ENCODE results near the gene DPEP2. TPM values are rescaled to one million over a fixed set of nuclear protein-coding genes. Genes with fewer than 3 reads are reported as not detected.
"Not testable (repeated sequence)": the region's sequence is repeated elsewhere in the genome, so short reads cannot be mapped to it uniquely, and the experiment has no call there.

DPEP2 gene
- total and polyA plus RNA-seq, 2 of the 13 experiments (the other 11 are each of a cell fraction or from before 2014, with no cell fraction given): 0.18 TPM; not detected in 1

- no peaks in the 10 kb centered on the region for H3K9me3 ChIP-seq (ENCODE audit: low read length)
- intact Hi-C loops (cut with micrococcal nuclease; ENCODE audit: unreplicated experiment): no loop called here
- no peak overlapping the region for H3K9ac ChIP-seq (ENCODE audit: insufficient read depth, low read depth, low read length)
- no peaks in the 10 kb centered on the region for H4K20me1 ChIP-seq (ENCODE audit: insufficient read depth, low read length)
- POLR2A ChIA-PET: no interaction called here
- in situ Hi-C loops (cut with HindIII; ENCODE audit: extremely low pct_ligation_motif_present, low pct_unique_long_range_greater_than_20kb): no loop called here
- no peaks in the 10 kb centered on the region for H3K79me2 ChIP-seq (ENCODE audit: insufficient read depth, low read length)
- WGBS (ENCODE audit: low lambda C conversion rate): 93% methylated on average over 2 of the region's 2 CpGs
- FAIRE-seq (no peak), ATAC-seq (no peak), DNase-seq (ENCODE audit: low spot score) (no peak)
- peaks cover 2 to 4% of the 10 kb centered on the region in 2 experiments; a peak in 4 of 5 replicates for H3K36me3 ChIP-seq (replicated peaks in 1 of 2; ENCODE audit: control insufficient read depth in 1 of 2, insufficient read depth in 2 of 2, low read length in 2 of 2)
- H3K4me1 ChIP-seq (ENCODE audit: insufficient read depth, low read length): no peaks in the 10 kb centered on the region
- no peak overlapping the region for H3K4me2 ChIP-seq (ENCODE audit: low read depth, low read length)
- no peaks in the 10 kb centered on the region for H3K27me3 ChIP-seq (ENCODE audit: control insufficient read depth in 1 of 2, insufficient read depth in 2 of 2, low read length in 2 of 2)
- no TSS peak for BruUV-seq (replicated peaks)
- no peak for TF ChIP-seq SETDB1 (CRISPR knock-in tag; IDR thresholded peaks at IDR 0.05; ENCODE audit: borderline replicate concordance)
- TF ChIP-seq ZNF292 (CRISPR knock-in tag; IDR thresholded peaks at IDR 0.05; ENCODE audit: borderline replicate concordance, low read depth): no peak
- no peak for TF ChIP-seq ATF2 (CRISPR knock-in tag; IDR thresholded peaks at IDR 0.05)
- TF ChIP-seq PHB2 (IDR thresholded peaks at IDR 0.05; ENCODE audit: partially characterized antibody): no peak
- no peak for TF ChIP-seq ZNF136 (CRISPR knock-in tag; IDR thresholded peaks at IDR 0.05; ENCODE audit: low read depth)
- TF ChIP-seq SNAI1 (CRISPR knock-in tag; IDR thresholded peaks at IDR 0.05; ENCODE audit: borderline replicate concordance): no peak
- no peak for TF ChIP-seq PHF5A (CRISPR knock-in tag; IDR thresholded peaks at IDR 0.05; ENCODE audit: low read depth, unreplicated experiment)
- no peak for TF ChIP-seq ATF4 (CRISPR knock-in tag; IDR thresholded peaks at IDR 0.05)
- no peak for TF ChIP-seq RFXAP (CRISPR knock-in tag; IDR thresholded peaks at IDR 0.05; ENCODE audit: borderline replicate concordance)
- no peak for TF ChIP-seq MZF1 (CRISPR knock-in tag; IDR thresholded peaks at IDR 0.05; ENCODE audit: borderline replicate concordance)
- no peak for TF ChIP-seq KDM5B (CRISPR knock-in tag; IDR thresholded peaks at IDR 0.05; ENCODE audit: borderline replicate concordance)
- TF ChIP-seq ONECUT2 (CRISPR knock-in tag; IDR thresholded peaks at IDR 0.05): no peak
- TF ChIP-seq SOX5 (CRISPR knock-in tag; IDR thresholded peaks at IDR 0.05; ENCODE audit: borderline replicate concordance): no peak
- no peak for TF ChIP-seq ZFP41 (CRISPR knock-in tag; IDR thresholded peaks at IDR 0.05; ENCODE audit: borderline replicate concordance)
- no peak for TF ChIP-seq ZNF691 (CRISPR knock-in tag; IDR thresholded peaks at IDR 0.05; ENCODE audit: borderline replicate concordance, low read depth)
- no peak for TF ChIP-seq ASH2L (IDR thresholded peaks at IDR 0.05; ENCODE audit: insufficient read length, low read depth, low read length)
- no peak for TF ChIP-seq ZNF432 (CRISPR knock-in tag; IDR thresholded peaks at IDR 0.05; ENCODE audit: borderline replicate concordance)
- no peak overlapping the region for H3K27ac ChIP-seq (ENCODE audit: extremely low read length, insufficient read depth, low read length)
- no peak overlapping the region for H2AFZ ChIP-seq (ENCODE audit: low read length)
- CTCF ChIA-PET (ENCODE audit: low intra/inter-chr PET ratio, low total read pairs): no interaction called here
- no peak overlapping the region for H3K4me3 ChIP-seq (replicated peaks in 1 of 3; ENCODE audit: insufficient read depth in 1 of 3, low read depth in 2 of 3, low read length in 3 of 3)
Measured at GRCh38 chr16:68031951-68032350, 32.7 kb upstream of the DPEP2 start.

GRCh38 chr16:68030108-68030507, 30.8 kb upstream of the DPEP2 start:
- DNase-seq (ENCODE audit: low spot score); FAIRE-seq; CTCF ChIA-PET (ENCODE audit: low intra/inter-chr PET ratio, low total read pairs); H3K4me2 ChIP-seq (ENCODE audit: low read depth, low read length); H3K4me1 ChIP-seq (ENCODE audit: insufficient read depth, low read length); H3K9ac ChIP-seq (ENCODE audit: insufficient read depth, low read depth, low read length); H4K20me1 ChIP-seq (ENCODE audit: insufficient read depth, low read length); POLR2A ChIA-PET; ATAC-seq; in situ Hi-C loops (cut with HindIII; ENCODE audit: extremely low pct_ligation_motif_present, low pct_unique_long_range_greater_than_20kb); H3K4me3 ChIP-seq (replicated peaks in 1 of 3; ENCODE audit: insufficient read depth in 1 of 3, low read depth in 2 of 3, low read length in 3 of 3); H3K27me3 ChIP-seq (ENCODE audit: control insufficient read depth in 1 of 2, insufficient read depth in 2 of 2, low read length in 2 of 2); H3K79me2 ChIP-seq (ENCODE audit: insufficient read depth, low read length); H3K36me3 ChIP-seq (replicated peaks in 1 of 2; ENCODE audit: control insufficient read depth in 1 of 2, insufficient read depth in 2 of 2, low read length in 2 of 2); H2AFZ ChIP-seq (ENCODE audit: low read length); H3K9me3 ChIP-seq (ENCODE audit: low read length); H3K27ac ChIP-seq (ENCODE audit: extremely low read length, insufficient read depth, low read length); intact Hi-C loops (cut with micrococcal nuclease; ENCODE audit: unreplicated experiment); BruUV-seq (replicated peaks): not testable (repeated sequence)
- WGBS (ENCODE audit: low lambda C conversion rate): 94% methylated on average over 6 of the region's 6 CpGs

Data from HepG2 (cell line).